H1 (cell line): ENCODE results near the gene RNFT2. TPM values are rescaled to one million over a fixed set of nuclear protein-coding genes. Genes with fewer than 3 reads are reported as not detected.

Experiments
- ASH2L ChIP-seq: fragments of 200-600, 300-600 bp; sonication (generic); IDR thresholded peaks from one replicate; pipeline ENCODE4 v1.7.1; 2017; ENCODE audit warnings: low read length
- NANOG ChIP-seq: IDR thresholded peaks from 2 replicates; pipeline ENCODE4 v1.6.1; 2011; ENCODE audit warnings: low read length, low read depth, mild to moderate bottlenecking, inconsistent platforms; ENCODE audit not compliant: insufficient read depth, poor library complexity, severe bottlenecking
- NRF1 ChIP-seq: IDR thresholded peaks from 2 replicates; pipeline ENCODE4 v1.6.1; 2011; ENCODE audit warnings: mild to moderate bottlenecking, low read depth, low read length, improper control_type of control experiment
- RFX5 ChIP-seq: IDR thresholded peaks from 2 replicates; pipeline ENCODE4 v1.6.1; 2011; ENCODE audit warnings: low read depth, low read length, improper control_type of control experiment, borderline replicate concordance
- SAP30 ChIP-seq: fragments of 300-600 bp; sonication (generic); IDR thresholded peaks from 2 replicates; pipeline ENCODE4 v1.7.1; 2012; ENCODE audit warnings: low read length, moderate library complexity, mild to moderate bottlenecking, inconsistent platforms; ENCODE audit not compliant: insufficient read depth, insufficient replicate concordance
- polyA plus RNA-seq, 7 experiments: library from polyadenylated mRNA; depleted of rRNA in 3 of 7; stranded (reverse) in 5 of 7; unstranded in 2 of 7; fragments of >200 nt in 5 of 7; fragments of 200-250 nt in 2 of 7; gene quantifications; 1 replicate in 5 of 7; 2 replicates in 1 of 7; 4 replicates in 1 of 7; pipeline versions ENCODE4 v1.2.1 to v1.2.3, GENCODE V29; 2011 to 2013; ENCODE audit warnings: missing spikeins in 2 of 7, mixed read lengths in 2 of 7
- total RNA-seq: library from RNA; stranded (reverse); fragmentation: NEBNext Ultra II Directional; extraction: Animal tissue kit (Norgen Biotek cat#: 25700); gene quantifications from 2 replicates; pipeline ENCODE4 v1.2.1, GENCODE V29; 2021

Gene RNFT2
- total and polyA plus RNA-seq, 2 of the 8 experiments (the other 6 are each of a cell fraction or from before 2014, with no cell fraction given), result 14.2 to 33.1 TPM

DNA sequence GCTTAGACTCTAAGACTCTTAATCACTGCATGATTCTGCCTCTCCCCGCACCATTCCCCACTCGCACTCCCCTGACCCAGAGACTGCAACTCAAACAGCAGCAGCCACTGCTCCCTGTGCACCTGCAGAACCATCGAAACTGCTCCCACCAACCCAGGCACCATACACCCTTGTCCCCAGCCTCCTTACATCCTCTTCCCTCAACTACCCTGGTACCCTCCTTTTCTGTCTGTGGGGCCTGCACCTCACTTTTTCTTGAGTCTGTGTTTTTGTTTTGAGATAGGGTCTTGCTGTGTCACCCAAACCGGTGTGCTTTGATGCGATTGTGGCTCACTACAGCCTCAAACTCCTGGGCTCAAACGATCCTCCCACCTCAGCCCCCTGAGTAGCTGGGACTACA, 69.4 kb downstream of the RNFT2 start (continued):
- TF ChIP-seq RFX5 (no peak), SAP30 (no peak), NANOG (no peak), ASH2L (no peak), NRF1 (no peak)
